Astrocyte (in vitro differentiated cells and primary cell): ENCODE data around the gene PPM1F. TPM values are rescaled to one million over a fixed set of nuclear protein-coding genes. Genes with fewer than 3 reads are reported as not detected.

Experiments used
- DNase-seq: peaks from one replicate; pipeline ENCODE4 v3.0.0-alpha.2; 2010; ENCODE audit warnings: low read depth
- FAIRE-seq: peaks from 2 replicates; lab custom pipeline; 2011; peaks lifted over from hg19 to GRCh38; lab: Jason Lieb, UNC
- H2AFZ ChIP-seq: 2 replicates; pipeline ENCODE4 v1.6.0; 2012; ENCODE audit warnings: low read depth, low read length, inconsistent platforms
- H3K27ac ChIP-seq: 2 replicates; pipeline ENCODE4 v1.5.1; 2011; ENCODE audit warnings: low read depth, low read length, inconsistent platforms
- H3K27me3 ChIP-seq: 2 replicates; pipeline ENCODE4 v1.6.0; 2011; ENCODE audit warnings: low read length, inconsistent platforms; ENCODE audit not compliant: insufficient read depth
- H3K36me3 ChIP-seq: 2 replicates; pipeline ENCODE4 v1.5.1; 2011; ENCODE audit warnings: low read length, inconsistent platforms; ENCODE audit not compliant: insufficient read depth
- H3K4me1 ChIP-seq: 2 replicates; pipeline ENCODE4 v1.5.1; 2011; ENCODE audit warnings: low read length, inconsistent platforms; ENCODE audit not compliant: insufficient read depth
- H3K4me2 ChIP-seq: 2 replicates; pipeline ENCODE4 v1.6.0; 2012; ENCODE audit warnings: low read length, inconsistent platforms
- H3K4me3 ChIP-seq: 2 replicates; pipeline ENCODE4 v1.5.1; 2011; ENCODE audit warnings: low read depth, mild to moderate bottlenecking, low read length, inconsistent platforms; ENCODE audit not compliant: insufficient read depth
- H3K79me2 ChIP-seq: 2 replicates; pipeline ENCODE4 v1.6.0; 2012; ENCODE audit warnings: mild to moderate bottlenecking, low read length, inconsistent platforms; ENCODE audit not compliant: insufficient read depth
- H3K9ac ChIP-seq: 2 replicates; pipeline ENCODE4 v1.6.0; 2012; ENCODE audit warnings: mild to moderate bottlenecking, low read length, inconsistent platforms
- H3K9me3 ChIP-seq: 2 replicates; pipeline ENCODE4 v1.5.1; 2012; ENCODE audit warnings: low read depth, mild to moderate bottlenecking, low read length, inconsistent platforms; ENCODE audit not compliant: insufficient read depth
- H4K20me1 ChIP-seq: 2 replicates; pipeline ENCODE4 v1.6.0; 2012; ENCODE audit warnings: low read length, inconsistent platforms; ENCODE audit not compliant: insufficient read depth
- H3K27ac Mint-ChIP-seq: one replicate; pipeline ENCODE4 v1.8.0; 2021; ENCODE audit warnings: mild to moderate bottlenecking, mixed read lengths; ENCODE audit not compliant: unreplicated experiment
- H3K27me3 Mint-ChIP-seq: one replicate; pipeline ENCODE4 v1.8.0; 2021; ENCODE audit warnings: low read depth, mixed read lengths; ENCODE audit not compliant: unreplicated experiment
- H3K36me3 Mint-ChIP-seq: one replicate; pipeline ENCODE4 v1.8.0; 2021; ENCODE audit warnings: low read depth, mixed read lengths; ENCODE audit not compliant: unreplicated experiment
- H3K4me1 Mint-ChIP-seq: one replicate; pipeline ENCODE4 v1.8.0; 2021; ENCODE audit warnings: low read depth, mixed read lengths; ENCODE audit not compliant: unreplicated experiment
- H3K4me3 Mint-ChIP-seq: one replicate; pipeline ENCODE4 v1.8.0; 2021; ENCODE audit warnings: mild to moderate bottlenecking, moderate library complexity, mixed read lengths; ENCODE audit not compliant: unreplicated experiment
- H3K9me3 Mint-ChIP-seq: one replicate; pipeline ENCODE4 v1.8.0; 2021; ENCODE audit warnings: mild to moderate bottlenecking, mixed read lengths; ENCODE audit not compliant: unreplicated experiment
- CTCF ChIP-seq: IDR thresholded peaks from 2 replicates; pipeline ENCODE4 v1.5.1; 2011; ENCODE audit warnings: low read depth, mild to moderate bottlenecking, inconsistent platforms, low read length, moderate library complexity; ENCODE audit not compliant: insufficient read depth
- EZH2 ChIP-seq: IDR thresholded peaks from 2 replicates; pipeline ENCODE4 v1.6.1; 2012; ENCODE audit warnings: mild to moderate bottlenecking, low read length, inconsistent platforms; ENCODE audit not compliant: insufficient read depth
- total RNA-seq: library from RNA; stranded (reverse); gene quantifications from 2 replicates; pipeline ENCODE4 v1.2.1, GENCODE V29; 2021

Gene PPM1F
- total RNA-seq, 1 donor from 2014 or later: 27.9 TPM

- Histone ChIP-seq H3K4me1 (peaks cover 6% of the 10 kb centered on the region), H3K27ac (no peak overlapping the region), H3K4me2 (no peak overlapping the region), H3K27me3 (no peaks in the 10 kb centered on the region), H3K9ac (no peak overlapping the region), H3K36me3 (peaks cover 39% of the 10 kb centered on the region), H3K4me3 (no peak overlapping the region), H4K20me1 (peaks cover 9% of the 10 kb centered on the region), H3K9me3 (no peaks in the 10 kb centered on the region), H2AFZ (no peak overlapping the region), H3K79me2 (no peaks in the 10 kb centered on the region)
- H3K27ac Mint-ChIP-seq: no peak overlapping the region
- H3K27me3 Mint-ChIP-seq: no peaks in the 10 kb centered on the region
- peaks cover 29% of the 10 kb centered on the region for H3K36me3 Mint-ChIP-seq
- TF ChIP-seq CTCF (no peak), EZH2 (no peak)
- H3K4me1 Mint-ChIP-seq: no peaks in the 10 kb centered on the region
- no peak for DNase-seq
- FAIRE-seq: no peak
- no peak overlapping the region for H3K4me3 Mint-ChIP-seq
- no peaks in the 10 kb centered on the region for H3K9me3 Mint-ChIP-seq
Observed at GRCh38 chr22:21966643-21967516, 14.2 kb upstream of the PPM1F start.

GRCh38 chr22:21965762-21966288 lies 13.2 kb upstream of the PPM1F start:
- Histone ChIP-seq H3K4me1 (peaks cover 9% of the 10 kb centered on the region), H4K20me1 (peaks cover 16% of the 10 kb centered on the region), H3K4me3 (no peak overlapping the region), H3K9me3 (no peaks in the 10 kb centered on the region), H3K4me2 (no peak overlapping the region), H3K36me3 (peaks cover 31% of the 10 kb centered on the region), H3K27ac (no peak overlapping the region), H3K79me2 (no peaks in the 10 kb centered on the region), H2AFZ (no peak overlapping the region), H3K9ac (no peak overlapping the region), H3K27me3 (no peaks in the 10 kb centered on the region)
- no peaks in the 10 kb centered on the region for H3K4me1 Mint-ChIP-seq
- no peak overlapping the region for H3K4me3 Mint-ChIP-seq
- no peak overlapping the region for H3K27ac Mint-ChIP-seq
- FAIRE-seq: no peak
- no peaks in the 10 kb centered on the region for H3K27me3 Mint-ChIP-seq
- no peak for DNase-seq
- H3K36me3 Mint-ChIP-seq: peaks cover 28% of the 10 kb centered on the region
- H3K9me3 Mint-ChIP-seq: no peaks in the 10 kb centered on the region
- TF ChIP-seq CTCF (no peak), EZH2 (no peak)
